SKM-1 treated with dmso at 0.1 percent for 144 hours (cell line): ENCODE measurements around the gene UNC93B1.
"Not testable (repeated sequence)": the region's sequence is repeated elsewhere in the genome, so short reads cannot be mapped to it uniquely, and the experiment has no call there.

Source experiments
- DNase-seq: peaks from one replicate; lab custom pipeline; 2025; ENCODE audit not compliant: unreplicated experiment; lab: John Stamatoyannopoulos, UW

The UNC93B1 gene

DNA sequence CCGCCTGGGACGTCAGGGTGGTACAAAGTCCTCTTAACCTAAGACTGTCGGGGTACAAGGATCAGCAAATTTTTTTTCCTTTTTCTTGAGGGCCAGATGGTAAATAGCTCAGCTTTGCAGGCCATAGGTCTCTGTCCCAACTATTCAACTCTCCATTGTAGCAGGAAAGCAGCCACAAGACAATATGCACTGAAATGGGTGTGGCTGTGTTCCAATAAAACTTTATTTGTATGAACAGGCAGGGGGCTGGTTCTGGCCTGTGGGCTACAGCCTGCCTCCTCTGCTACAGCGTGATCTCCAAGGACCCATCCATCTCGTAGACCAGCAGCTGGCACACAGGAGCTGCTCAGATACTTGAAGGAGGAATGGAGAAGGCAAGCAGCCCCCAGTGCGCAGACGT is 56.1 kb downstream of the UNC93B1 start:
- DNase-seq = not testable (repeated sequence)

DNA sequence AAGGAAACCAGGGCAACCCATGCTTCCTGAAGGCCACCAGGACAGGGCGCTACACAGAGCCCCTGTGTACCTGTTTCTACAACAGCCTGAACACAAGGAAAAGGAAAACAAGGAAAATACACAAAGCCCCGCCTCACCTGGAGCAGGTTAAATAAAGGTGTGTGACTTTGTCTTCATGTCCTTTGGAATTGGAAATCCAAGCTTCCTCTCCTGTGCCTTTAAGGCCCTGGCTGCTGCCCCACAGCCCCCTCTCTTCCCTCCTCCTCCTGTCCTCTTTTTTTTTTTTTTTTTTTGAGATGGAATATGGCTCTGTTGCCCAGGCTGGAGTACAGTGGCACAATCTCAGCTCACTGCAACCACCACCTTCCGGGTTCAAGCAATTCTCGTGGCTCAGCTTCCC is 57.5 kb downstream of the UNC93B1 start:
- not testable (repeated sequence) for DNase-seq

- DNase-seq = not testable (repeated sequence)
Measured at GRCh38 chr11:67943406-67943805, 60.5 kb downstream of the UNC93B1 start.
